Right renal pelvis (tissue), 4 donors: ENCODE data around the gene ELP4. TPM values are rescaled to one million over a fixed set of nuclear protein-coding genes. Genes with fewer than 3 reads are reported as not detected.
"Not testable (repeated sequence)": the region's sequence is repeated elsewhere in the genome, so short reads cannot be mapped to it uniquely, and the experiment has no call there.

Source experiments
- DNase-seq, 4 donors: peaks; one replicate each; pipeline ENCODE4 v3.0.0-alpha.2; 2013; ENCODE audit warnings: low read depth in 4 of 4, low spot score in 3 of 4, missing footprints in 1 of 4
- polyA plus RNA-seq, 4 donors: library from polyadenylated mRNA; unstranded; fragments of 120-200 nt; gene quantifications; one replicate each; pipeline ENCODE4 v1.2.1, GENCODE V29; 2013; ENCODE audit not compliant: insufficient read length in 4 of 4

ELP4 gene
- polyA plus RNA-seq, 4 donors: 25.5 to 32.4 (median 31.7) TPM

- DNase-seq: no peak
Observed at GRCh38 chr11:31535479-31535878, 25.9 kb downstream of the ELP4 start.

GRCh38 chr11:31542862-31543261 lies 33.3 kb downstream of the ELP4 start:
- DNase-seq: no peak

- DNase-seq: no peak
Observed at GRCh38 chr11:31555938-31556337, 46.4 kb downstream of the ELP4 start.

GRCh38 chr11:31558001-31558400 lies 48.4 kb downstream of the ELP4 start:
- DNase-seq: no peak

GRCh38 chr11:31560842-31561476 lies 51.4 kb downstream of the ELP4 start:
- no peak for DNase-seq

GRCh38 chr11:31564517-31564916 lies 55.0 kb downstream of the ELP4 start:
- not testable (repeated sequence) for DNase-seq

- DNase-seq: not testable (repeated sequence)
Observed at GRCh38 chr11:31574133-31574532, 64.6 kb downstream of the ELP4 start.

- DNase-seq: not testable (repeated sequence)
Observed at GRCh38 chr11:31575764-31576163, 66.2 kb downstream of the ELP4 start.

GRCh38 chr11:31579412-31579811 lies 69.8 kb downstream of the ELP4 start:
- DNase-seq: not testable (repeated sequence)

GRCh38 chr11:31582697-31583096 lies 73.1 kb downstream of the ELP4 start:
- no peak for DNase-seq

GRCh38 chr11:31598454-31598853 lies 88.9 kb downstream of the ELP4 start:
- DNase-seq: no peak

- no peak for DNase-seq
Observed at GRCh38 chr11:31601635-31602282, 92.2 kb downstream of the ELP4 start.

GRCh38 chr11:31606893-31607292 lies 97.3 kb downstream of the ELP4 start:
- no peak for DNase-seq

GRCh38 chr11:31607914-31608313 lies 98.3 kb downstream of the ELP4 start:
- DNase-seq: no peak

GRCh38 chr11:31608995-31609394 lies 99.4 kb downstream of the ELP4 start:
- DNase-seq: no peak

GRCh38 chr11:31610544-31610943 lies 101.0 kb downstream of the ELP4 start:
- no peak for DNase-seq

GRCh38 chr11:31617246-31617645 lies 107.7 kb downstream of the ELP4 start:
- DNase-seq: no peak

- no peak for DNase-seq
Observed at GRCh38 chr11:31619980-31620379, 110.4 kb downstream of the ELP4 start.

- no peak for DNase-seq
Observed at GRCh38 chr11:31620434-31620833, 110.9 kb downstream of the ELP4 start.

GRCh38 chr11:31625868-31626267 lies 116.3 kb downstream of the ELP4 start:
- DNase-seq: no peak

- no peak for DNase-seq
Observed at GRCh38 chr11:31628111-31628510, 118.5 kb downstream of the ELP4 start.

GRCh38 chr11:31636983-31637382 lies 127.4 kb downstream of the ELP4 start:
- DNase-seq: no peak
